ENCODE results near the gene FANCG.

Gene FANCG

DNA sequence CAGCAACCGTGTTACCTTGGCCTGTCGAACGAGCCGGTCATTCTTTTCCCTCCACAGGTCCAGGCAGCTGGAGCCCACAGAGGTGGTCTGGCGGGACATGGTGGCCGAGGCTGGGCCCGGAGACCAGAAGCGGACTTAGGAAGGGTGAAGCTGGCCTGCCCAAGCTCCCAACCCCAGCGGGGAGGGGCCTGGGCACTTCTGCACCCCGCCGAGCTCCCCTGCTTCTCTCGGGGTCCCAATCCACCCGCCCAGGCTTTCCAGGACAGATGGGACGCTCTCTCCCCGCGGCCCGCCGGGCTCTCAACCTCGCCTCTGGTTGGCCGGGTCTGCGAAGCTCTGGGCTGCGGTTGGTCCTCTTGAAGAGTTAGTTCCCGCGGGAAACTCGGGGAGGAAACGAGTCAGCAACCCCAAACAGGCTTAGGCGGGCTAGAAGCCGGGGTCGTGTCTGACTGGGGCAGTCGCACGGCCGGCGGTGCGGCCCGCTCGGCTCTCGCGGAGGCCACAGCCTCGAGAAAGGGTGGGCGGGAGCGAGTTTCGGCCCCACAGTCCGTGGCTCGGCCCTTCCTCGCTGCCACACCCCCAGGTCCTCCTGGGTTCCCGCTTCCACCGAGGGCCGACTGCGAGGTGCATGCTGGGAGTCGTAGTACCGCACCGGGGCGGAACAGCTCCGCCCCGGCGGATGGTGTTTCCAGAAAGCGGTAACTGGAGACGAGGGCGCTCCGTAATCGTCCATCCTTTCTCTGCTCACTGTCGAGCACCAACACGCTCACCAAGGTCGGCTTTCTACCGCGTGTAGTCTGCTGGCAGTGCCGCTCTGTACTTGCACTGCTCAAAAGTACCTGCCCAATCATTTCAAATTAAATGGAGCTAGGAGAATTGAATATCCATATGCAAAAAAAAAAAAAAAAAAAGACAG is at the start of gene FANCG:
FANCG (minus strand) TSS at position 517 of the 916 bp plus-strand sequence; CDS start at position 99, 418 bp downstream.
- peak; percentile 76 for DNase-seq

DNA sequence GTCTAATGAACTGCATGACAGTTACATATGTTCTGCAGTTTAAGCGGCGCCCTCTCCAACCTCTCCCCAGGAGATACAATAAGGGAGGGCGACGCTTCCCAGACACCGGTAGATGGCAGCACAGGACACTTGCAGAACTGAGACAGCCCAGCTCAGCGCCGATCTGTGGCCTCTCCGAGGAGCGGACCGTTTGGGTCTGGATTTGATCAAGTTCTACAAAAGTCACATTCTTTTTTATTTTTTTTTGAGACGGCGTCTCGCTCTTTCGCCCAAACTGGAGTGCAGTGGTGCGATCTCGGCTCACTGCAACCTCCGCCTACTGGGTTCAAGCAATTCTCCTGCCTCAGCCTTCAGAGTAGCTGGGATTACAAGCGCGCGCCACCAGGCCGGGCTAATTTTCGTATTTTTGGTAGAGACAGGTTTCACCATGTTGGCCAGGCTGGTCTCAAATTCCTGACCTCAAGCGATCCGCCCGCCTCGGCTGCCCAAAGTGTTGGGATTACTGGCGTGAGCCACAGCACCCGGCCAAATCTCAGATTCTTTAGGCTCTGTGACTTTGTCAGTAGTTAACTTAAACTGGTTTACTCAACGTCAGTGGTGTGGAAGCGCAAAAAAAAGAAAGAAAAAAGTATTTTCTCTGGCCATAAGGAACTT is 37.3 kb upstream of the FANCG start:
- DNase-seq: peak; percentile 63

DNA sequence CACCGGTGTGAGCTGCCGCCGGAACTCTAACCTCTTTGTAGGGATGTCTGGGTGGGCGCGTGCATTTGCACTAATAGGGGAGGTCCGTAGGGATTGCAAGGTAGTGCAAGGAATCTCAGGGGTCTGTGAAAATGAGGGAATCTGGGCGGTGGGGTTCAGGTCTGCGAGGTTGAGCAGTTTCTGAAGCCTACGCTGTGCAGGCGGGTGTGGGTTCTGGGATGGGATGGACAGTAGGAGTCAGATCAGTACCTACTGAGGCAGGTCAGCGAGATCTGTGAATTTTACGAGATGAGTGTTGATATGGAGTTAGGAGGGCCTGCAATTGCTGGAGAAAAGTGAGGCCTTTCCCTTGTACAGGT is 36.8 kb upstream of the FANCG start:
- no peak for DNase-seq

DNA sequence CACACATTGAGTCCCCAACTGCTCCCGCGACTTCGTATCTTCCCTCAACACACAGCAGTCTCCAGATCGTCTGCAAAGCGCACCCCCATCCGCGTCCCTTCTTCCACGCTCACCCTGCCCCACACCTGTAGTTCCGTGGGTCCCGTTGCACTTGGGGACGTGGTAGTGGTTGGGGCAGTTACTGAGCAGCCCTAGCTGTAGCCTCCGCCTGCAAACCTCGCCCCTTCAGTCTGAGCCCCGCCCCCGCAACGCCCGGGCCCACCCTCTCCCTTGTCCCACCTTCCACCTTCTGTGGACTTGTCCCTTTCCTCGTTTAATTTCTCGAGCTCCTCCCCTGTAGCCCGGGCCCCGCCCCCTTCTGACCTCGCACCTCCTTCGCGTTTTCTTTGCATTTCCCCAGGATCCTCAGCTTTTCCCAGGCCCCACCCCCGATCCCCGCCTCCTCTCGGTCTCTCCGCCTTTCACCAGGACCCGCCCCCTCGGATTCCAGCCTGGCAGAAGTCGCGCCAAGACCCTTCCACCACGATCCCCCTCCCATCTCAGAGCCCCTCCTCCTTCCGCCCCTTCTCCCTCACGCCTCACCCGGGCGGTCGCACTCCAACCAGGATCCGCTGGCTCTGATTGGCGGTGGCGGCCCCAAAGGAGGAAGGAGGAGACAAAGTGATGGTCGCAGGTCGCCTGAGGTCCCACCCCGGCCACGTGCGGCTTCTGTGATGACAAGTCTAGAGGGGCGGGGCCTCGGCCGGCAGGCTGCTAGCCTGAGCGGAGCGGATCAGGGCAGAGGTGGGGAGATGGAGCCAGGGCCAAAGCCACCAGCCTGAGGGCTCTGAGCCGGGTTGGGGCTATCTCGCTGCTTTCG is 36.2 kb upstream of the FANCG start, which contains the start of gene ATOSB:
ATOSB (minus strand) TSS at position 183 of the 859 bp plus-strand sequence. CDS start 7,588 bp downstream, outside the sequence.
- DNase-seq: peak; percentile 89

DNA sequence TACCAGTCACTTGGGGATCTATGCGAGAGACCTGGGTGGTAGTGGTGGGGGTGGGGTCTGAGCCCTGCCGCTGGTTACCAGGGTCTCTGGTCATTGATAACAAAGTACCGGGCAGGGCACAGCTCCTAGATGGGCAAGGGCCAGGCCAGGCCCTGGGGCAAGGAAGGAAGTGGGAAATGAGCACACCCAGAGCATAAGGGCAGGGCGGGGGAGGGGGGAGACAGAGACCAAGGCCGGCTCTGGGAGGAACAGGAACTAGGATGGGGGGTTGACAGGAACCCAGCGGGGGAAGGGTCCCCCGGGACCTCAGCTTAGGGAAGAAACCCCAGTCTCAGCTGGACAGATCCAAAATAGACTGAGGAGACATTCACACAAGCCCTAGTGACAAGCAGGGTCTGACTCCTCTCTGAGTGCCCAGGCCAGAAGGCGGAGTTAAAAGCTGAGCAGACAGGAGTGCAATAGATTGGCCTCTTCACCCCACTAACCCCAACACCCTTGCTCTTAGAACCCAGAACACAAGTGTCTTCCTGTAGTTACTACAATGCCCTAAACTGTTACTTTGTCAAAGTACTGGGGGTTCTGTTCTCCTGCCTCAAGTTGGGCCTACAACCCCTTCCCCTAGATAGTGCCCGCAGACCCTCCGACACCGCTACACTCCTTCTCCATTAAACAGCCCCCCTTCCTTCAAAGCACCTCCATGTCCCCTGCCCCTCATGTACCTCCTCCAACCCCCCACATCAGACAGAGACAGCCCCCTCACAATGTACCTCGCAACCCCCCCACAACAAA is 35.3 kb upstream of the FANCG start:
- DNase-seq: peak; percentile 78

- peak; percentile 58 for DNase-seq
These were observed 34.5 kb upstream of the FANCG start for GRCh38 chr9:35114113-35114839.

GRCh38 chr9:35112257-35113020 is 32.7 kb upstream of the FANCG start:
- DNase-seq: no peak

DNA sequence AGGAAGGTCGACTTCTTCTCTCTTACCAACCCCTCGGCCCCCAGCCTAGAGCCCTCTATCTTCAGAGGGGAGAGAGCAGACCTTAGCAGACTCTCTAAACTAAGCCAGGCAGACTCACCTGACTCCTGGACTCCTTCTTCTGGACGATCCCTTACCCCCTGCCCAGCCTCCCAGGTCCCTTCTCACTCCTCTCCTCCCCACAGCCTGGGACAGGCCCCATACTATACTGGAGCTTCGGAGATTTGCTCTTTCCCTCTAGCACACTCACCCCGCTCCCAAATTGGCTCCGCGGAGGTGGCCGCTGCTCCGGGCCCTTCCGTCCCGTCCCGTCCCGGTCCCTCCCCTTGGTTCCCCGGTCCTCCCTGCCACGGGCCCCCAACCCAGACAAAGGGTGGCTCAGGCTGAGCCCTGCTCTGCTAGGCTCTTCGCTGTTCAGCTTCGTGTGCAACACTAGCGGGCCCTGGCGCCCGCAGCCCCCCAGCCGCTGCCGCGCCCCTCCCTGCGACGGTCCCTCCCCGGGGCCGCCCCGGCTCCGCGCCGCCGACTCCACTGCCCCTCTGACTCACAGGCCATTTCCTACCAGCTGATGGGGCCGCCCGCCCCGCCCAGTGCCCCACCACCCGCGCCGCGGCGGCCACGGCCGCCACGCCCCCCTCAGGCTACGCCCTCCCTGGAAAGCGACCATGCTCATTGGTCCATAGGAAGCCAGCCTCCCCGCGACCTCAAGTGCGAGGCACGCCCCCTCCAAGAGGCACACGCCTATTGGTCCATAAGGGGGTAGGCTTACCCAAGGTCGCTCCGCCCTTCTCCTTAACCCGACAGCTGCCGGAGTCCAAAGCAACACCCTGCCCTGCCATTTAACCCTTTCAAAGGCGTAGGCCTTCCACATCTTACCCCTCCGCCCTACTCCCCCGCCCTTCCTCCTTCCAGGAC is 31.5 kb upstream of the FANCG start:
- DNase-seq: peak; percentile 87

DNA sequence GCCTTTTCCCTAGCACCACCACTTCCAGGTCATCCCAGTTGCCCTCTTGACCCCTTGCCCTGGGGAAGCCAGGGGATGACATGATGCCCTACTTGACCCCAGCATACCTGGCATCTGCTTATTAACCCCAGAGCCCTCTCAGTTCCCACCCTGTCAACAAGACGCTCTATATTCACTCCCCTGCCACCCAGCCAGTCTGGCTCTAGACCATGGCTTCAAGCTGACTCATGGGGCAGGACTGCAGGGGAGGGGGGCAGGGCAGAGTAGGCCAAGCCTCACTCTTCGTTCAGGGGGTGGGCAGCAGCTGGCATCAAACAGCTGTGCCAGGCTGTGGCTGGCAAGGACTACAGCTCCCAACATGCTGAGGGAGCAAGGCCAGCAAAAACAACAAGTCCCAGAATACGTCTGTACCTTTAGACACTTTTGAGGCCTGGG is 30.6 kb upstream of the FANCG start:
- no peak for DNase-seq

DNA sequence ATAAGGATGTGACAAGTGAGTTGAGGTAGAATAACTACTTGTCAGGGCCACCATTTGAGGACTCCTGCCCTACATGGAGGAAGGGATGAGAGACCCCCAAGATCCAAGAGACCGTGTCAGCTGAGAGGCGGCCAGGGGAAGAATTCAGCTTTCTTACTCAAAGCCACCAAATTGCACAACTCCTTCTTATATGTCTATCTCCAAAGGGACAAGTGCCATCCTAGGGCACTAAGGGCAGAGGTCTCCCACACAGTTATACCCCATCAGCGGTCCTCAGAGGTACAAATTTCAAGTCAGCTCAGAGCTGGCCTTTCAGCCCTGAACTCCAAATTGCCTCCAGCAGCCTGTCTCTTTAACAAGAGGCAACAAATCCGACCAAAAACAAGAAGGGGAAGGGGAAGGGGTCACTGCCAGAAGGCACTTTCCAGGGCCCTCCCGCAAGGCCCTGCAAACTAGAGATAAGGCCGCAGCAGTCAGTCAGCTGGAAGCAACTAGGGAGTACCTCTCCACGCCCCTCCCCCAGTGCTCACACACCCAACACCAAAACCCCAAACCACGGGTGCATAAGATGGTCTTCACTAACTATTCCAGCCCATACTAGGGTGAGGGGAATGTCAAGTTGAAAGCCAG is 29.3 kb upstream of the FANCG start:
- DNase-seq: peak; percentile 78

- DNase-seq: no peak
These were observed 28.7 kb upstream of the FANCG start for GRCh38 chr9:35108461-35108860.

DNA sequence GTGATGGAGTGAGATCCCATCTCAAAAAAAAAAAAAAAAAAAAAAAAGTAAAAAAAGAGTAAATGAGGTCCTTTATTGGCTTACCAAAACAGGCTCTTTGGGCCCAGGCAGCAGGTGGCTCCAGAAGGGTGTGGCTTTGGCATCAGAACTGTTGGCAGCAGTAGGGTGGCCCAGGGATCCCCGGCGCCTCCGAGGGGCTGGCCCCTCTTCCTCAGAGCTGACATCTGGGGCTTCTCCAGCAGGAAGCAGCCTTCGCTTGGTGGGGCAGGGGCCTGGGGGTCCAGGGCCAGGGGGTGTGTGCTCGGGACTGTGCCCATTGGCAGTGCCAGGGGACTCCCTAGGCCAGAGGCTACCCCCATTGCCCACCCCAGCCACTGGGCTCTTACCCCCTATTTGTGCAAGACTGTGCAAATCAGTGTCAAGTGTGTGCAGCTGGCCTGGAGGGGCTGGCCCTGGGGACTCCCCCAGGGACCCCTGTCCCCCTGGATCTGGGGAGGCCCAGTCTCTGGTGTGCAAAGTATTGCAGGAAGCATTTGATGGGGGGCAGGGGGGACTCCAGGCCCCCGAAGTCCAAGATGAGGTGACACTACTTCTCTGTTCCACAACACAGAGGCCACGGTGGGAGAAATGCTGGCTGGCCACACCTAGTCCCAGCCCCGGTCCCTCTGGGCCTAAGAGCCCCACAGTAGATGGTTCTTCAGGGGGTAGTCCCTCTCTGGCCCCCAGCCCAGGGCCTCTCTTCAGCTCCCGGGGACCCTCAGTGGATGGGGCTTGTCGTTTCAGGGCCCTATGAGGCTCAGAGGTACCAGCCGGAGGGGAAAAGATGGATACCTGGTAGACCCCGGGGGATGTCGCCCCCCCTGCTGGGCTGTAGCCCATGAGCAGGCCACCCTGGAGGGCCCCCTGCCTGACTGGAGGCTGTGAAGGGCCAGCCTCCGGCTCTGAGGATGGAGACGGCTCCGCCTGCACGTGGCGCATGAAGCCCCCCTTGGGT is 27.9 kb upstream of the FANCG start:
- DNase-seq: no peak

- no peak for DNase-seq
These were observed 26.6 kb upstream of the FANCG start for GRCh38 chr9:35106343-35106730.

- no peak for DNase-seq
These were observed 26.0 kb upstream of the FANCG start for GRCh38 chr9:35105571-35106342.

- DNase-seq: no peak
These were observed 25.4 kb upstream of the FANCG start for GRCh38 chr9:35105126-35105525.

DNA sequence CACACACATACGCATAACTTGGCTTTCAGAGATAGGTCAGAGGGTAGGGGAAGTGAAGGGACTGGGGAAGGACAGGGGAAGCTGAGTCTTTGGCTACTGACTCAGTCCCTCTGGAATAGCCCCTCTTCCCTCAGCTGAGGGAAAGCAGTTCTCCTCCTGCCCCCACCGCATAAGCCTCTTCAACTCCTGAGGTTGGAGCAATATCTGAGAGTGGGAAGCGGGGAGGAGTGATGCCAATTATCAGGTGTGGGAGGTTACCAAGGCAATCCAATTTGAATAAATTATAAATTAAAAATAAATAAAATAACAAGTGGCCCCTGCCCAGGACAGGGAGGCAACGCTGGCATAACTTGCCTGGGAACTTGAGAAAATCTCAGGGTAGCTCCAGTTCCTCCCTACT is 24.8 kb upstream of the FANCG start:
- DNase-seq: no peak

- DNase-seq: no peak
These were observed 24.0 kb upstream of the FANCG start for GRCh38 chr9:35103660-35104191.

All from GF-D8 (cell line).